Caco-2 (cell line): Measurements from ENCODE around the gene CD1E. TPM values are rescaled to one million over a fixed set of nuclear protein-coding genes. Genes with fewer than 3 reads are reported as not detected.
A peak's percentile ranks its signal among the peaks of the same experiment; 100 is the strongest.

Source experiments
- BruUV-seq: library from RNA; stranded (reverse); fragments of 400-500 nt; replicated peaks from 2 replicates; lab custom pipeline; 2021; lab: Mats Ljungman, UMichigan
- CTCF ChIA-PET: fragments of 300-600 bp; sonication (Branson Sonifier 250); formaldehyde crosslinking; loops from one replicate; lab custom pipeline; 2022; ENCODE audit warnings: antibody characterized with exemption; lab: Charles Lee
- POLR2A ChIA-PET: fragments of 300-600 bp; sonication (Branson Sonifier 250); formaldehyde crosslinking; loops from one replicate; lab custom pipeline; 2022; ENCODE audit warnings: antibody characterized with exemption; lab: Charles Lee
- DNase-seq, 2 experiments: peaks; one replicate each; pipeline versions ENCODE4 v3.0.0 to v3.0.0-alpha.2; 2020 to 2022
- H3K27me3 ChIP-seq: replicated peaks from 2 replicates; pipeline ENCODE4 v1.6.0; 2011; ENCODE audit warnings: low read length; ENCODE audit not compliant: control insufficient read depth, insufficient read depth
- H3K36me3 ChIP-seq: 2 replicates; pipeline ENCODE4 v1.5.1; 2011; ENCODE audit warnings: low read length; ENCODE audit not compliant: control insufficient read depth, insufficient read depth
- H3K4me1 ChIP-seq: fragments of 250-450 bp; sonication (Bioruptor Pico); 2 replicates; pipeline ENCODE4 v1.5.1; 2020; ENCODE audit warnings: mild to moderate bottlenecking
- H3K4me3 ChIP-seq: 2 replicates; pipeline ENCODE4 v1.5.1; 2011; ENCODE audit warnings: low read depth, mild to moderate bottlenecking, control low read depth, low read length
- H3K9me3 ChIP-seq: fragments of 250-450 bp; sonication (Bioruptor Pico); 2 replicates; pipeline ENCODE4 v1.5.1; 2020; ENCODE audit warnings: mild to moderate bottlenecking, moderate library complexity
- H3K27ac Mint-ChIP-seq: one replicate; pipeline ENCODE4 v1.8.0; 2022; ENCODE audit warnings: mixed read lengths; ENCODE audit not compliant: unreplicated experiment
- H3K27me3 Mint-ChIP-seq: one replicate; pipeline ENCODE4 v1.8.0; 2022; ENCODE audit warnings: mixed read lengths; ENCODE audit not compliant: insufficient read depth, unreplicated experiment
- H3K36me3 Mint-ChIP-seq: one replicate; pipeline ENCODE4 v1.8.0; 2022; ENCODE audit warnings: mild to moderate bottlenecking, mixed read lengths; ENCODE audit not compliant: insufficient read depth, unreplicated experiment
- H3K4me1 Mint-ChIP-seq: one replicate; pipeline ENCODE4 v1.8.0; 2022; ENCODE audit warnings: low read depth, mixed read lengths; ENCODE audit not compliant: unreplicated experiment
- H3K4me3 Mint-ChIP-seq: one replicate; pipeline ENCODE4 v1.8.0; 2022; ENCODE audit warnings: mild to moderate bottlenecking, moderate library complexity, mixed read lengths; ENCODE audit not compliant: unreplicated experiment
- H3K9me3 Mint-ChIP-seq: one replicate; pipeline ENCODE4 v1.8.0; 2022; ENCODE audit warnings: mixed read lengths; ENCODE audit not compliant: unreplicated experiment
- intact Hi-C: fragments of 100-400 bp; cut with micrococcal nuclease; formaldehyde crosslinking; loops from one replicate; pipeline ENCODE4 v1.10.0; 2022; ENCODE audit not compliant: unreplicated experiment
- total RNA-seq: library from RNA; stranded (reverse); gene quantifications from 2 replicates; pipeline ENCODE4 v1.2.3, GENCODE V29; 2022
- TF ChIP-seq, protein P1 (sequence below), 2 experiments: fragments of 200-600 bp in 1 of 2; IDR thresholded peaks; 1 replicate in 1 of 2; 2 replicates in 1 of 2; pipeline versions ENCODE4 v1.5.1 to v1.8.0; 2011 to 2022; ENCODE audit warnings: antibody characterized with exemption in 1 of 2, control low read depth in 1 of 2, inconsistent platforms in 1 of 2, low read depth in 1 of 2, low read length in 1 of 2, mild to moderate bottlenecking in 1 of 2, moderate library complexity in 1 of 2; ENCODE audit not compliant: insufficient read depth in 1 of 2, severe bottlenecking in 1 of 2, unreplicated experiment in 1 of 2

The CD1E gene
- total RNA-seq, 1 experiment from 2014 or later, result not detected

DNA sequence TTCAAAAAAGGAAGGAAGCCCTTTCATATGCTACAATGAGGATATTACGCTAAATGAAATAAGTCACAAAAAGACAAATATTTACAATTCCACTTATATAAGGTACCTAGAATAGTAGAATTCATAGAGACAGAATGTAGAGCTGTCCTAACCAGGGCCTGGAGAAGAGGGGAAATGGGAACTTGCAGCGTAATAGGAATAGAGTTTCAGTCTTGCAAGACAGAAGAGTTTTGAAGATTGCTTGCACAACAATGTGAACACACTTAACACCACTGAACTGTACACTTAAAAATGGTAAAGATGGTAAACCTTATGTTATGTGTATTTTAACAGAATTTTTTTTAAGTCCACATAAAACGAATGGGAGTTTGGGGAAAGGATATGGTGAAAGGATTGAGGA lies 25.3 kb upstream of the CD1E start:
- no TSS peak for BruUV-seq
- Mint-ChIP-seq H3K27me3 (peaks cover 2% of the 10 kb centered on the region), H3K9me3 (no peaks in the 10 kb centered on the region), H3K36me3 (no peaks in the 10 kb centered on the region), H3K4me1 (no peaks in the 10 kb centered on the region), H3K27ac (no peak overlapping the region), H3K4me3 (no peak overlapping the region)
- Histone ChIP-seq H3K27me3 (no peaks in the 10 kb centered on the region), H3K36me3 (no peaks in the 10 kb centered on the region), H3K9me3 (no peaks in the 10 kb centered on the region), H3K4me1 (no peaks in the 10 kb centered on the region), H3K4me3 (no peak overlapping the region)
- intact Hi-C loops, result loop anchor here (10.0 kb wide), 1 partner anchor 124 kb away; no protein-coding TSS in a partner anchor
- TF ChIP-seq, protein P1, sequence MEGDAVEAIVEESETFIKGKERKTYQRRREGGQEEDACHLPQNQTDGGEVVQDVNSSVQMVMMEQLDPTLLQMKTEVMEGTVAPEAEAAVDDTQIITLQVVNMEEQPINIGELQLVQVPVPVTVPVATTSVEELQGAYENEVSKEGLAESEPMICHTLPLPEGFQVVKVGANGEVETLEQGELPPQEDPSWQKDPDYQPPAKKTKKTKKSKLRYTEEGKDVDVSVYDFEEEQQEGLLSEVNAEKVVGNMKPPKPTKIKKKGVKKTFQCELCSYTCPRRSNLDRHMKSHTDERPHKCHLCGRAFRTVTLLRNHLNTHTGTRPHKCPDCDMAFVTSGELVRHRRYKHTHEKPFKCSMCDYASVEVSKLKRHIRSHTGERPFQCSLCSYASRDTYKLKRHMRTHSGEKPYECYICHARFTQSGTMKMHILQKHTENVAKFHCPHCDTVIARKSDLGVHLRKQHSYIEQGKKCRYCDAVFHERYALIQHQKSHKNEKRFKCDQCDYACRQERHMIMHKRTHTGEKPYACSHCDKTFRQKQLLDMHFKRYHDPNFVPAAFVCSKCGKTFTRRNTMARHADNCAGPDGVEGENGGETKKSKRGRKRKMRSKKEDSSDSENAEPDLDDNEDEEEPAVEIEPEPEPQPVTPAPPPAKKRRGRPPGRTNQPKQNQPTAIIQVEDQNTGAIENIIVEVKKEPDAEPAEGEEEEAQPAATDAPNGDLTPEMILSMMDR (IDR thresholded peaks at IDR 0.05; ENCODE audit: insufficient read depth in 1 of 2, low read depth in 1 of 2, low read length in 1 of 2, severe bottlenecking in 1 of 2, unreplicated experiment in 1 of 2), result no peak
- CTCF ChIA-PET, result no interaction called here
- POLR2A ChIA-PET, result no interaction called here
- DNase-seq, result no peak

GRCh38 chr1:158329300-158329699 lies 24.4 kb upstream of the CD1E start:
- Mint-ChIP-seq H3K36me3 (no peaks in the 10 kb centered on the region), H3K9me3 (no peaks in the 10 kb centered on the region), H3K27ac (no peak overlapping the region), H3K27me3 (peaks cover 2% of the 10 kb centered on the region), H3K4me3 (no peak overlapping the region), H3K4me1 (no peaks in the 10 kb centered on the region)
- no peaks in the 10 kb centered on the region for H3K27me3 ChIP-seq
- BruUV-seq, result no TSS peak
- POLR2A ChIA-PET, result no interaction called here
- no peak for DNase-seq
- CTCF ChIA-PET, result interaction anchor here (1.7 kb wide), 1 partner anchor 125 kb away, joined by 16 read pairs; no protein-coding TSS in a partner anchor
- intact Hi-C loops, result loop anchor here (10.0 kb wide), 1 partner anchor 124 kb away; no protein-coding TSS in a partner anchor
- H3K4me3 ChIP-seq, result no peak overlapping the region
- TF ChIP-seq, protein P1 (IDR thresholded peaks at IDR 0.05; ENCODE audit: insufficient read depth in 1 of 2, low read depth in 1 of 2, low read length in 1 of 2, severe bottlenecking in 1 of 2, unreplicated experiment in 1 of 2), result no peak
- no peaks in the 10 kb centered on the region for H3K9me3 ChIP-seq
- no peaks in the 10 kb centered on the region for H3K36me3 ChIP-seq
- H3K4me1 ChIP-seq, result no peaks in the 10 kb centered on the region

DNA sequence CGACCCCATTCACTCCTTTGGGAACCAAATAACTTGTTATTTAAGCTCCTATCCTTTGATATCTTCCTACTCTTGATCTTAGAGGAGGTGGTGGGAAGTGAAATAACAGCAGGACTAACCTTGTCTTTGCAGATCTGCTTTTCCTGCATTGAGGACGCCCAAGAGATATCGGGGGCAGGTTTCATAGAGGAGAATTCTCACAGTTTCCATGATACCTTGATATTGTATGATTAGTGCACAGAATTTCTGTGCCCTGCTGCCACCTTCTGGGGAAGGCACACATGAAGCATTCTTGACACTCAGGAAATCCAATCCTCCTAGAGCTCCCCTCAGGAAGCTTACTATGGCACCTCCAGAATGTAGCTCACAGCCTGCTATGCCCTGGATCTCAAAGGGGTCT lies 24.0 kb upstream of the CD1E start:
- POLR2A ChIA-PET, result no interaction called here
- H3K36me3 ChIP-seq, result no peaks in the 10 kb centered on the region
- Mint-ChIP-seq H3K27ac (no peak overlapping the region), H3K36me3 (no peaks in the 10 kb centered on the region), H3K4me3 (no peak overlapping the region), H3K27me3 (peaks cover 2% of the 10 kb centered on the region), H3K9me3 (no peaks in the 10 kb centered on the region), H3K4me1 (no peaks in the 10 kb centered on the region)
- intact Hi-C loops, result loop anchor here (10.0 kb wide), 1 partner anchor 125 kb away; no protein-coding TSS in a partner anchor
- DNase-seq, result no peak
- H3K27me3 ChIP-seq, result no peaks in the 10 kb centered on the region
- TF ChIP-seq, protein P1 (IDR thresholded peaks at IDR 0.05; ENCODE audit: insufficient read depth in 1 of 2, low read depth in 1 of 2, low read length in 1 of 2, severe bottlenecking in 1 of 2, unreplicated experiment in 1 of 2), result peak in 1 of 2 experiments; percentile 18
- no peaks in the 10 kb centered on the region for H3K4me1 ChIP-seq
- CTCF ChIA-PET, result interaction anchor here (1.7 kb wide), 1 partner anchor 126 kb away, joined by 16 read pairs; no protein-coding TSS in a partner anchor
- H3K4me3 ChIP-seq, result no peak overlapping the region
- no peaks in the 10 kb centered on the region for H3K9me3 ChIP-seq
- no TSS peak for BruUV-seq
